Measurements from ENCODE around the gene PARD3.

- TF ChIP-seq CTCF (IDR thresholded peaks at IDR 0.05), result no peak
- no peak for TF ChIP-seq POLR2A (IDR thresholded peaks at IDR 0.05)
- TF ChIP-seq POLR2AphosphoS5 (IDR thresholded peaks at IDR 0.05), result no peak
- no peak for TF ChIP-seq EP300 (IDR thresholded peaks at IDR 0.05)
Observed at GRCh38 chr10:34427911-34428216, 387.2 kb downstream of the PARD3 start.
